Tibial nerve (tissue), 4 donors: ENCODE data around the gene ADAM15. TPM values are rescaled to one million over a fixed set of nuclear protein-coding genes. Genes with fewer than 3 reads are reported as not detected.

Experiments used
- DNase-seq, 2 donors: peaks; one replicate each; pipeline ENCODE4 v3.0.0-alpha.2; 2019; ENCODE audit warnings: low spot score in 2 of 2
- H3K27ac ChIP-seq, 4 donors: fragments of 200-600 bp; sonication (generic) in 3 of 4; one replicate each; pipeline ENCODE4 v1.5.1; 2017 to 2019; ENCODE audit warnings: mild to moderate bottlenecking in 1 of 4
- H3K27me3 ChIP-seq, 2 donors: fragments of 200-600 bp; sonication (generic) in 1 of 2; one replicate each; pipeline versions ENCODE4 v1.5.1 to v1.6.0; 2017 to 2019
- H3K36me3 ChIP-seq, 3 donors: fragments of 200-600 bp; sonication (generic); one replicate each; pipeline ENCODE4 v1.5.1; 2018 to 2019
- H3K4me1 ChIP-seq, 4 donors: fragments of 200-600 bp; sonication (generic) in 3 of 4; one replicate each; pipeline ENCODE4 v1.5.1; 2017 to 2019
- H3K4me3 ChIP-seq, 4 donors: fragments of 200-600 bp; sonication (generic) in 3 of 4; one replicate each; pipeline ENCODE4 v1.5.1; 2017 to 2019; ENCODE audit warnings: mild to moderate bottlenecking in 1 of 4, moderate library complexity in 1 of 4
- H3K9me3 ChIP-seq, 4 donors: fragments of 200-600 bp; sonication (generic) in 3 of 4; one replicate each; pipeline ENCODE4 v1.5.1; 2017 to 2019
- EP300 ChIP-seq, 2 donors: sonication (generic); formaldehyde crosslinking; IDR thresholded peaks; one replicate each; pipeline ENCODE4 v1.6.1; 2017; ENCODE audit warnings: antibody characterized with exemption in 2 of 2, mild to moderate bottlenecking in 1 of 2
- POLR2A ChIP-seq, 2 donors: fragments of 450-650 bp; IDR thresholded peaks; one replicate each; pipeline ENCODE4 v1.6.1; 2017; ENCODE audit warnings: antibody characterized with exemption in 2 of 2, mild to moderate bottlenecking in 2 of 2, moderate library complexity in 2 of 2
- WGBS, 2 donors: methylation state at CpG; one replicate each; pipeline ENCODE4 v1.1.5; 2018; 5-methylcytosine and 5-hydroxymethylcytosine counted together
- total RNA-seq, 4 donors: library from RNA; depleted of rRNA; stranded (reverse); fragments of >200 nt; gene quantifications; one replicate each; pipeline ENCODE4 v1.1.0, GENCODE V29; 2016
- TF ChIP-seq, protein P1 (sequence below), 5 experiments: fragments of 200-600 bp in 3 of 5; fragments of 450-650 bp in 2 of 5; sonication (generic) in 3 of 5; IDR thresholded peaks; one replicate each; pipeline ENCODE4 v1.5.1; 2016 to 2019; ENCODE audit warnings: antibody characterized with exemption in 5 of 5, mild to moderate bottlenecking in 3 of 5, moderate library complexity in 2 of 5

The ADAM15 gene
- 100 to 1,000 TPM; 111 to 202 (median 168) TPM for total RNA-seq

DNA sequence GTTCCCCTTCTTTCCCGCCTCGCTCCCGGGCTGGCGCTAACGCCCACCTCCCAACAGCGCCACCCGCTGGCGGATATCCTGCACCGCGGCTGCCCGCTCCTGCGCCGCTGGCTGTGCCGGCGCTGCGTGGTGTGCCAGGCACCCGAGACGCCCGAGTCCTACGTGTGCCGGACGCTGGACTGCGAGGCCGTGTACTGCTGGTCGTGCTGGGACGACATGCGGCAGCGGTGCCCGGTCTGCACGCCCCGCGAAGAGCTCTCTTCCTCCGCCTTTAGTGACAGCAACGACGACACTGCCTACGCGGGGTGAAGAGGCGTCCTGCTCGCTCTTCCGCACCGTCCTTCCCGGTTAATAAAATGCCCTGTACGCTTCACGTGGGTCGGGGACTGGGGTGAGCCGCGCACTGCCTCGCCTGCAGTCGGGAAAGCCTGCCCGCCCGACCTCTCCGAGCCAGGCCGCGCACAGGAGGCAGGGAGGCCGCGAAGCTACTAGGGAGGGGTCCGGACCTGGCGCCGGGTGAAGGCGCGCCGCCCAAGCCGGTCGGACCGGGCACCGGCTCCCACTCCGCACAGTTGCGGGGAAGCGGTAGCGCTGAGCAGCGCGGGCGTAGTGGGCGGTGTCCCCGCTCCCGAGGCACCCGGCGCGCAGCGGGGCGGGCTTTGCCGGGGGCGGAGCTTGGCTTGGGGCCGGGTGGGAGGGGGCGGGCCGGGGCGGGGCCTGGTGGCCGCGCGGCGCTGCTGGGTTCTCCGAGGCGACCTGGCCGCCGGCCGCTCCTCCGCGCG lies at the start of gene ADAM15:
TSS of gene ADAM15 (plus strand) at position 757 of the 782 bp plus-strand sequence. CDS start 71 bp downstream, outside the sequence.
- Histone ChIP-seq H3K27me3 (no peaks in the 10 kb centered on the region), H3K4me1 (peaks cover 0 to 29% (median 20%) of the 10 kb centered on the region in 4 donors), H3K36me3 (peaks cover 1 to 22% (median 3%) of the 10 kb centered on the region in 3 donors), H3K27ac (peak within 1 kb of the TSS; percentile 71 to 94 (median 92)), H3K4me3 (peak within 1 kb of the TSS; percentile 70 to 89 (median 82)), H3K9me3 (no peaks in the 10 kb centered on the region)
- 0% methylated on average over 3 to 65 of the region's 99 CpGs for WGBS, 2 donors
- DNase-seq = peak; percentile 70 to 72
- TF ChIP-seq POLR2A (IDR thresholded peaks at IDR 0.05) (peak; percentile 20 to 42), EP300 (IDR thresholded peaks at IDR 0.05) (peak in 1 of 2 donors; percentile 55)
- TF ChIP-seq, protein P1, sequence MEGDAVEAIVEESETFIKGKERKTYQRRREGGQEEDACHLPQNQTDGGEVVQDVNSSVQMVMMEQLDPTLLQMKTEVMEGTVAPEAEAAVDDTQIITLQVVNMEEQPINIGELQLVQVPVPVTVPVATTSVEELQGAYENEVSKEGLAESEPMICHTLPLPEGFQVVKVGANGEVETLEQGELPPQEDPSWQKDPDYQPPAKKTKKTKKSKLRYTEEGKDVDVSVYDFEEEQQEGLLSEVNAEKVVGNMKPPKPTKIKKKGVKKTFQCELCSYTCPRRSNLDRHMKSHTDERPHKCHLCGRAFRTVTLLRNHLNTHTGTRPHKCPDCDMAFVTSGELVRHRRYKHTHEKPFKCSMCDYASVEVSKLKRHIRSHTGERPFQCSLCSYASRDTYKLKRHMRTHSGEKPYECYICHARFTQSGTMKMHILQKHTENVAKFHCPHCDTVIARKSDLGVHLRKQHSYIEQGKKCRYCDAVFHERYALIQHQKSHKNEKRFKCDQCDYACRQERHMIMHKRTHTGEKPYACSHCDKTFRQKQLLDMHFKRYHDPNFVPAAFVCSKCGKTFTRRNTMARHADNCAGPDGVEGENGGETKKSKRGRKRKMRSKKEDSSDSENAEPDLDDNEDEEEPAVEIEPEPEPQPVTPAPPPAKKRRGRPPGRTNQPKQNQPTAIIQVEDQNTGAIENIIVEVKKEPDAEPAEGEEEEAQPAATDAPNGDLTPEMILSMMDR (IDR thresholded peaks at IDR 0.05) = peak; percentile 85 to 97 (median 94)

DNA sequence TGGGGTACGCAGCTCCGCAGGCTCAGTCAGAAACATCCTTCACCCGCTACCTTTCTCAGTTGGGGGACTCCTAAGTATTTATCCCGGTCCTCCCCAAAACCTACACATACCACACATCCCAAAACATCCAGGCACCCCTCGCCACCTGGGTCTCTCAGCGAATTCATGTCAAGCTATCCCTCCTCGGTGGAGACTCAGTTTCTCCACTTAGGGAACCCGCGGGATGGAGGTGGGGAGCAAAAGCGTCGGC lies 49.8 kb upstream of the ADAM15 start:
- WGBS, 2 donors = 0 to 3% methylated on average over 11 of the region's 11 CpGs

GRCh38 chr1:155001675-155002463 lies 49.2 kb upstream of the ADAM15 start:
- H3K4me1 ChIP-seq = peaks cover 0 to 61% (median 42%) of the 10 kb centered on the region in 4 donors
- no peaks in the 10 kb centered on the region for H3K36me3 ChIP-seq
- peak; percentile 100 for DNase-seq
- TF ChIP-seq, protein P1 (IDR thresholded peaks at IDR 0.05) = peak; percentile 37 to 72 (median 49)
- peak; percentile 83 to 91 for TF ChIP-seq POLR2A (IDR thresholded peaks at IDR 0.05)
- TF ChIP-seq EP300 (IDR thresholded peaks at IDR 0.05) = peak in 1 of 2 donors; percentile 84
- H3K9me3 ChIP-seq = no peaks in the 10 kb centered on the region
- peak overlapping the region; percentile 58 to 94 (median 78) for H3K4me3 ChIP-seq
- H3K27me3 ChIP-seq = no peaks in the 10 kb centered on the region
- H3K27ac ChIP-seq = peak overlapping the region; percentile 88 to 99 (median 98)
- WGBS, 2 donors = 1% methylated on average over 28 to 37 of the region's 38 CpGs

More for the DNA sequence above, 49.8 kb upstream of the ADAM15 start:
- no peaks in the 10 kb centered on the region for H3K36me3 ChIP-seq
- TF ChIP-seq, protein P1 (IDR thresholded peaks at IDR 0.05) = no peak
- no peak for TF ChIP-seq POLR2A (IDR thresholded peaks at IDR 0.05)
- TF ChIP-seq EP300 (IDR thresholded peaks at IDR 0.05) = no peak
- no peaks in the 10 kb centered on the region for H3K9me3 ChIP-seq
- no peak for DNase-seq
- peak overlapping the region; percentile 88 to 99 (median 98) for H3K27ac ChIP-seq
- H3K4me1 ChIP-seq = peaks cover 0 to 55% (median 37%) of the 10 kb centered on the region in 4 donors
- no peaks in the 10 kb centered on the region for H3K27me3 ChIP-seq
- H3K4me3 ChIP-seq = peak overlapping the region; percentile 58 to 94 (median 78)

DNA sequence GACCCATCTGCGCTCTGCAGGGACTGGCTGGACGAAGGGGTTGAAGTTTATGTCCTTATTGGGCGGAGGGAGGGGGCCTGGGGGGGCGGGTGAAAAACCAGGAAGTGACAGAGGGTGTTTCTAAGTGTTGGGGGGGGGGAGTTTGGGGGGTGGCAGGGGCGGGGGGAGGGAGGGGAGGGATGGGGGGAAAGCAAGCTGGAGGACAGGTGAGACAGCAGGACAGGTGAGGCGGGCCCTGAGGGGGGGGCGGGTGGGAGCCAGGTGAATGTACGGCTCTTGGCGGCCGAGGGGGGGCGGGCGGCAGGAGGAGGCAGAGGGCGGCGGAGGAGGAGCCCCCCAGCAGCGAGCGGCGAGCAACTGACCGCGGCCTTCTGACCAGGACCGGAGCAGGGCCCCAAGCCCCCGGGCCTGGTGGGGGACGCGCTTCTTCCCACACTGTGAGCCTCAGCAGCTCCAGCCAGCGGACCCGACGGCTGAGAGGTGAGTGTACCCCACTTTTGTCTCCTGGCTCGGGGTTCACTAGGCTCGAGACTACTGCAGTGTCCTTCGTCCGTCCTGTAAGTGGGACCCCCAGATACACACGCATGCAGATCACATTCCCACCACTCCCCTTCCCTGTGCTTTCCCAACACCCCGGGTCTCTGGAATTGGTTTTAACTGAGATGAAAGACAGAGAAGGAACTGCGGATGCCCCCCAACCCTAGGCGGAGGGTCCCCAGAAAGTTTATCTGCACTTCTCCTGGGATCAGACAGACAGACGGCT lies 48.5 kb upstream of the ADAM15 start, which contains the start of gene ZBTB7B:
TSS of gene ZBTB7B (plus strand) at position 339 of the 763 bp plus-strand sequence. CDS start 11,859 bp downstream, outside the sequence.
- TF ChIP-seq, protein P1 (IDR thresholded peaks at IDR 0.05) = no peak
- TF ChIP-seq POLR2A (IDR thresholded peaks at IDR 0.05) = no peak
- TF ChIP-seq EP300 (IDR thresholded peaks at IDR 0.05) = no peak
- H3K36me3 ChIP-seq = no peaks in the 10 kb centered on the region
- H3K27ac ChIP-seq = peak within 1 kb of the TSS; percentile 88 to 99 (median 98)
- no peaks in the 10 kb centered on the region for H3K9me3 ChIP-seq
- H3K4me3 ChIP-seq = peak within 1 kb of the TSS; percentile 58 to 94 (median 78)
- WGBS, 2 donors = 0 to 1% methylated on average over 26 to 32 of the region's 35 CpGs
- no peaks in the 10 kb centered on the region for H3K27me3 ChIP-seq
- H3K4me1 ChIP-seq = peaks cover 0 to 66% (median 50%) of the 10 kb centered on the region in 4 donors
- no peak for DNase-seq
